ENCODE results near the gene EXD3.

DNA sequence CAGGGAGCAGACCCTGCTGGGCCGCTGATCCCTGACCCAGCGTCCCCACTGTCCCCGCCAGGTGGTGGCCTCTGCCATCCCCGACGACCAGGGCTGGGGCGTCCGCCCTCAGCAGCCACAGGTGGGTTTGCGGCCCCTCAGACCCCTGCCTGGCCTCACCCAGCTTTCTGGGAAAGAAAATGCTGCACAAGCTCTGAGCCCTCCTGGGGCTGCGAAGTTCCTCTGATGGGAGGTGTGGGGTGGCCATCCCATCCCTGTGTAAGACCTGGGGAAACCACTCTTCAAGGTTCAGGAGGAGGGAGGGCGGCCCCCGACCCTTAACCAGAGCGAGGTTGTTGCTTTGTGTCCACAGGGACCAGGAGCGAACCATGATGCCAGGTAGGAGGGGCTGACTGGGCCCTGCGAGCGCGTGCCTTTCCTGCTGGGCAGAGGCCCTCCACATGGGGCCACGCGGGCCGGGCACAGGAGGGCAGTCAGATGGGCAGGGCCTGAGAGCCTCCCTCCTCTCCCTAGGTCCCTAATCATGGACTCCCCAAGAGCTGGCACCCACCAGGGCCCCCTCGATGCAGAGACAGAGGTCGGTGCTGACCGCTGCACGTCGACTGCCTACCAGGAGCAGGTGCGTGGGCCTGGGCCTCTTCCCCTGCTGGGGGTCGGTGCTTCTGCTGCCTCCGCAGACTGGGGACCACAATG is 7.9 kb upstream of the EXD3 start:
- TF ChIP-seq POLR2A (IDR thresholded peaks at IDR 0.05) (no peak), POLR2AphosphoS5 (IDR thresholded peaks at IDR 0.05) (no peak), EP300 (IDR thresholded peaks at IDR 0.05) (no peak)
- TF ChIP-seq, protein P1, sequence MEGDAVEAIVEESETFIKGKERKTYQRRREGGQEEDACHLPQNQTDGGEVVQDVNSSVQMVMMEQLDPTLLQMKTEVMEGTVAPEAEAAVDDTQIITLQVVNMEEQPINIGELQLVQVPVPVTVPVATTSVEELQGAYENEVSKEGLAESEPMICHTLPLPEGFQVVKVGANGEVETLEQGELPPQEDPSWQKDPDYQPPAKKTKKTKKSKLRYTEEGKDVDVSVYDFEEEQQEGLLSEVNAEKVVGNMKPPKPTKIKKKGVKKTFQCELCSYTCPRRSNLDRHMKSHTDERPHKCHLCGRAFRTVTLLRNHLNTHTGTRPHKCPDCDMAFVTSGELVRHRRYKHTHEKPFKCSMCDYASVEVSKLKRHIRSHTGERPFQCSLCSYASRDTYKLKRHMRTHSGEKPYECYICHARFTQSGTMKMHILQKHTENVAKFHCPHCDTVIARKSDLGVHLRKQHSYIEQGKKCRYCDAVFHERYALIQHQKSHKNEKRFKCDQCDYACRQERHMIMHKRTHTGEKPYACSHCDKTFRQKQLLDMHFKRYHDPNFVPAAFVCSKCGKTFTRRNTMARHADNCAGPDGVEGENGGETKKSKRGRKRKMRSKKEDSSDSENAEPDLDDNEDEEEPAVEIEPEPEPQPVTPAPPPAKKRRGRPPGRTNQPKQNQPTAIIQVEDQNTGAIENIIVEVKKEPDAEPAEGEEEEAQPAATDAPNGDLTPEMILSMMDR (IDR thresholded peaks at IDR 0.05) = no peak

All from stomach (tissue), 4 donors.